Occipital lobe (tissue), 2 donors: ENCODE measurements around the gene CCDC170. TPM values are rescaled to one million over a fixed set of nuclear protein-coding genes. Genes with fewer than 3 reads are reported as not detected.
"Not testable (repeated sequence)": the region's sequence is repeated elsewhere in the genome, so short reads cannot be mapped to it uniquely, and the experiment has no call there.

Source experiments
- DNase-seq: peaks from one replicate; lab custom pipeline; 2025; lab: John Stamatoyannopoulos, UW
- total RNA-seq: library from RNA; depleted of rRNA; stranded (reverse); fragments of >200 nt; gene quantifications from one replicate; pipeline ENCODE4 v1.2.3, GENCODE V29; 2014

Gene CCDC170
- total RNA-seq, 1 donor from 2014 or later, result 0.47 TPM

DNA sequence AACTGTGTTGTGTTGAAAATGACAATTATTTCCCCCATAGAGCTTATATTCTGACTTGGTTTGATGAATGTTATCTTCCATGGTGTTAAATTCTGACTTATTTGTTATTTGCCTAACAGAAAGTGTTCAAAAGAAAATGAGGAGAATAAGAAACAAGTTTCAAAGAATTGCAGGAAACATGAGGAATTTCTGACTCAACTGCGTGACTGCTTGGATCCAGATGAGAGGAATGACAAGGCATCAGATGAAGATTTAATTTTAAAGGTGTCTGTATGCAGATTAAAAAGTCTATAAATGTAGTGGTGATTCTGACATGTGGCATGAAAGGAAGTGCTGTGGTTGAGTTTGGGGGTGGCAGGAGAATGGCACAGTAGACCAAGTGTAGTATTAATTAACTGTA lies 50.6 kb downstream of the CCDC170 start:
- no peak for DNase-seq

GRCh38 chr6:151544884-151545283 lies 51.1 kb downstream of the CCDC170 start:
- not testable (repeated sequence) for DNase-seq

- DNase-seq, result no peak
These were observed 53.3 kb downstream of the CCDC170 start for GRCh38 chr6:151546941-151547659.

DNA sequence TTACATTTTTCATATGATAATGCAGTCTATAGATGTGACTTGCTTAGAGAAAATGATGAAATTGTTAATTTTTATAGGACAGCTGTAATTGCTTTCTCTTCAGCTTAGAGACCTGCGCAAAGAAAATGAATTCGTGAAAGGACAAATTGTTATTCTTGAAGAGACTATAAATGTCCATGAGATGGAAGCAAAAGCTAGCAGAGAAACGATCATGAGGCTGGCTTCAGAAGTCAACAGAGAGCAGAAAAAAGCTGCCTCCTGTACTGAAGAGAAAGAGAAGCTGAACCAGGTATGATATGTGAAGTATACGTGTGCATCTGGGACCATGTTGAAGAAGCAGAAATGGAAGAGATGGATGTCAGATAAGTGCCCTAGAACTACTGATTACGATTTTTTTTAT lies 54.4 kb downstream of the CCDC170 start:
- DNase-seq, result no peak

- no peak for DNase-seq
These were observed 56.0 kb downstream of the CCDC170 start for GRCh38 chr6:151549790-151550189.

DNA sequence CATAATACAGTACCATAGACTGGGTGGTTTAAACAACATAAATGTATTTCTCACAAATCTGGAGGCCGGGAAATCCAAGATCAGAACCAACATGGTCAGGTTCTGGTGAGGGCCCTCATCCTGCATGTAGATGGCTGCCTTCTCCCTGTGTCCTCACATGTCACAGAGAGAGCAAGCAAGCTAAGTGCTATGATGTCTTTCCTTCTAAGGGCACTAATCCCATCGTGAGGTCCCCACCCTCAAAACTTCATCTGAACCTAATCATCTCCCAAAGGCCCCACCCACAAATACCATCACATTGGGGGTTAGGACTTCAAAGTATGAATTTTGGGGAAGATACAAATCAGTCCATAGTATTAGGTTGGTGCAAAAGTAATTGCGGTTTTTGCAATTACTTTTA lies 56.8 kb downstream of the CCDC170 start:
- no peak for DNase-seq

DNA sequence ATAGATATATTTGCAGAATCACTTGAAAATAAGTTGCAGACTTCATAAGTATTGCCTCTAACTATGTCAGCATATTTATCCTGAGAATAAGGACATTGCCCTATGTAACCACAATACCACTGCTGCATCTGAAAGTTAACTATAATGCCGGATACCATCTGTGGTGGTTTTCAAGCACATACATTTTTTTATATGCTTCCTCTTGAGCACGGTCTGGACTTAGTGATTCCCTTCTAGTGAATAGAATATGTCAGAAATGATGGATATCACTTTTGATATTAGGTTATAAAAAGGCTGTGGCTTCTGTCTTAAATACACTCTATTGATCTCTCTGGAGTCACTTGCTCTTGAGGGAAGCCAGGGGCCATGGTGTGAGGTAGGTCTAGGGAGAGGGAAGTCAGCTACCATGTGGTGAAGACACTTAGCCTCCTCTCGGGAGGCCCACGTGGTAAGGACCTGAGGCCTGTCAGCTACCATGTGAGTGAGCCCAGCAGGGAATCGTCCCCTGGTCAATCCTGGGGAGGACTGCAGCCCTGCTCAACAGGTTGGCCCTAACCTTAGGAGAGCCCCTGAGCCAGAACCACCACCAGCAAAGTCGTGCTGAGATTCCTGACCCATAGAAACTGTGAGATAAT lies 57.5 kb downstream of the CCDC170 start:
- DNase-seq, result no peak

DNA sequence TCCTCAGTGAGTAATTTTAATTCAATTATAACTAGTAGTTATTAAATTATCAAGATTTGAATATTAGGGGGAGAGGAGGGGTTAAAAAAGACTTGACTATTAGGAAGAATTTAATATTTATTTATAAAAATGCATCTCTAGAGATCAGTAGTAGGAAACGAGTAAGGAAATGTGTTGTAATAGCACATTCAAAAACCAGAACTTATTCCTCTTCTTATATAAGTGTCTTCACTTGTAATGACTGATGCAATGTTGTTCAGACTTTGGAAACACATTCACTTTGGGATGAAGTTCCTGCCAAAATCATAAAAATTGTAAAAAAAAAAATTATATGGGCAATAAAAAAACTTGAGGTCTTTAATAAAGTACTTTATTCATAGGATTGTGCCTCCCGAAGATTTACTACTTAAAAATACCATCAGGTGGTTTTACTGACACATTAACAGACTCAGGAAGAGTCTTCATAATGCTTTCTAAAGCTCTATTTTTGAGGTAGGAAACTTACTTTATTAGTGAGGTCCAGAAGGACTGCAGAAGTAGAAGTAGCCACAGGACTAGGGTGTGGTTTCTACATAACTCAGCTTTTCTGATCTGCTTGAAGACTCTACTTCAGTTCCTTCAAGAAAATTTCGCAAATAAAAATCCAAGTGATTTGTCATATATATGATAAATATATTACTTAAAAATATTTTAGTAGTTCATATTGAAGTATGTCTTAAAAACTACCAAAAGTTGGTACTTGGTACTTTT lies 59.8 kb downstream of the CCDC170 start:
- no peak for DNase-seq

GRCh38 chr6:151561238-151561637 lies 67.4 kb downstream of the CCDC170 start:
- DNase-seq, result no peak

DNA sequence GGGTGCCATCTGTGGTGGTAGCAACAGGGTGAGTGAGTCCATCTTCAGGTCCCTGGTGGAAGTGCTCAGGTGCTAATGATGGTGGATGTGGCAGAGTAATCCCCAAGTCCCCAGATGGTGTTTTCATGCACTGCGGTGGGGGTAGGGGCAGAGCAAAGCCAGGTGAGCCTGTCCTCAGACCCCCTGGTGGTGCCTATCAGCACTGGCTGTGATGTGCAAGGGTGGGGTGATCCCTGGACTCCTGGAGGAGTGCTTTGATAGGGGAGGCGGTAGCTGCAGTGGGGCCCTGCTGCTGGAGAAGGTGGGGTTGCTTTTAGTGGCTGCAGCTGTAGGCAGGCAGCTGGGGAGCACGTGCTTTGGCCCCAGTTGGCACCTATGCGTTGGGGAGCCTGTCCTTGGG lies 70.8 kb downstream of the CCDC170 start:
- DNase-seq, result no peak

GRCh38 chr6:151565940-151566339 lies 72.1 kb downstream of the CCDC170 start:
- DNase-seq, result no peak

DNA sequence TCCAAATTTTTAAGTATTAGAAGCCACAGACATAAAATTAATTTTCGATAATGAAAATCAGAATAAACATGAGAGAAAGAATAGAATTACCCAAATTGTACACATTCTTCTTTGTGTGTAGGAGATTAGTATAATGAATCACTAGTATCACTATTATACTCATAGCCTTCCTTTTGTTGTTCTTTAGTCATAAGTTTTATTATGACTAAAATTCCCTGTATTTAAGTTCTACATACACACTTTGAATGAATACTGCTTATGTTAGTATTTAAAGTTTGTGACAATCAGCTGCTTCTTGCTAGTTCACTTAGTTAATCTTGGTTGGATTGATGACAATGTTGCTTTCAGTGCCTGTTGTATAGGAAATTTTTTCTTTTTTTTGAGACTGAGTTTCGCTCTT lies 72.7 kb downstream of the CCDC170 start:
- no peak for DNase-seq

GRCh38 chr6:151576633-151577032 lies 82.8 kb downstream of the CCDC170 start:
- peak; percentile 12 for DNase-seq

DNA sequence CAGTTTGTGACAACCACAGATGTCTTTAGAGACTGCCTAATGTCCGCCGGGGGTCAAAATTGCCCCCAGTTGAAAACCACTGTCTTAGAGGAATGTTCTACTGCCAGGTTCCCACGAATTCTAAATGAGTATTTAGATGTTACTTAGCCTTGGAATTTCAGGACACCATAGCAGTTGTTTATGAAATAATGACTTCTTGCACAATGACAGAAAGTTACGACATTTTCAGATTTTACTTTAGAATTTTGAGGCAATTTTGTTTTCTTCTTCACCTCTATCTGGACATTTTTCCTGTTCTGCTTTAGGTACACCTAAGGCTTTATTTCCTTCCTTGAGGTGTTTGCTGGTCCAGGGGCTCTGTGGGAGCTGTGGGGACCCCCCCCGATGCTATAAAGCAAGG lies 83.4 kb downstream of the CCDC170 start:
- DNase-seq, result no peak

DNA sequence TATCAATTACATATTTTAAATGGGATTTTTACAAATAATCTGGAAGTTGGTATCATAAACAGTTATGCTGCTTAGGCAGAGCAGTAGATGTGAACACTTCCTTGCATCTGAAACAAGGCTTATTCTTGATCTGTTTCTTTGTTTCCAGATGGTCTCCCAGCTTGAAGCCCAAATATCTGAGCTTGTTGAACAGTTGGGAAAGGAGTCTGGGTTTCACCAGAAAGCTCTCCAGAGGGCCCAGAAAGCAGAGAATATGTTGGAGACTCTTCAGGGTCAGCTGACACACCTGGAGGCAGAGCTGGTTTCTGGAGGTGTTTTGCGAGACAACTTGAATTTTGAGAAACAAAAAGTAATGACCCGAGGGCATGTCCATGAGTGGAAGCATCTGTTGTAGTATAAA lies 91.9 kb downstream of the CCDC170 start:
- no peak for DNase-seq

DNA sequence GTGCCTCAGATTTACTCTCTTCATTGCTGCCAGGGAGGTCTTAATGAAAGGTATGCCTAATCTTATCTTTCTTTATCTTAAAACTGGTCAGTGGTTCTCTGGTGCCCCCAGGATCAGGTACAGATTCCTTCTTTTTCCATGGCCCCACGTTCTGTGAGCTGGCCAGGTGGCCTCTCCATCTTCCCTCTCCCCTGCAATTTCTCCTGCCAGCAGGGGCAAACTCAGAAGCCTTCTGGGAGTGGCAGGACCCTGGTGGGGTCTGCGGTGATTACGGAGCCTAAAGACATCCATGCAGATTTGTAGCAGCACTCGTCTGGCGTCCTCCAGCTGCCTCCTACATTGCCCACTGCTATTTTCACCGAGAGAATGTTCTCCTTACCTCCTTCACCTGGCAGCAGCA lies 95.8 kb downstream of the CCDC170 start:
- DNase-seq, result no peak

- no peak for DNase-seq
These were observed 96.9 kb downstream of the CCDC170 start for GRCh38 chr6:151590742-151591141.

- DNase-seq, result no peak
These were observed 98.8 kb downstream of the CCDC170 start for GRCh38 chr6:151592449-151593159.

DNA sequence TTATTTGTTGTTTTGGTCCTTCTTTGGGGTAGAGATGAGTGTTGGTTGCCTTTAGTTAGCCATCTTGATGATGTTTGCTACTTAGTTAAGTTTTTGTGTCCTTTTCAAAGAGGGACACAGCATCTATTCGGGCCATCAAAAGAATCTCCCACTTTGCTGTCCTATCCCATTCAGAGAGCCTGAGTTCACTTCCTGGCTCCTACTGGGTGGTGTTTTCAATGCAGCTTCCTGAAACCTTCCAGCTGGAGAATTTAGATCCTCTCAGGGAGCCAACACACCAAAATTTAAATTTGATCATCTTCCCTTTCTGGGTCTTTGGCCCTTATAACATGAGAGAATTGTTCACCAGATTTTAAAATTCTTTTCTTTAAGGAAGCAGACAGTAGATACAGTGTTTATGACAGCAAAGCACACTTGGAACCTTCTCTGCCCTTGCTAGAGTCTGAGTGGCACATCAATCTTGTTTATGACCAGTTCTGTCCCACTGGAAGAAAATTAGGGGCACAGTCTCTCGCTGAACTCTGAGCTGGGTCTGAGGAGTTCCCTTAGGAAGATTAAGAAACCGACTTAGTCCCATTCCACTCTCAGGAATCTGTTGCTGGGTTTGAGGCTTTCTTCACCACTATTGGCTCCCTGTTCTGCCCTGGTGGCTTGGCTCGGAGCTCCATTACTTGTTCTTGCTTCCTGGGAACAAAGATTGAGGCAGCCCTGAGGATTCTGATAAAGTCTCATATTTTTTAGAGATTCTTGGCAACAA lies 115.5 kb downstream of the CCDC170 start:
- no peak for DNase-seq

GRCh38 chr6:151610326-151610725 lies 116.5 kb downstream of the CCDC170 start:
- DNase-seq, result no peak

- no peak for DNase-seq
These were observed 120.8 kb downstream of the CCDC170 start for GRCh38 chr6:151614630-151615029.
